Skin of body (tissue), 2 donors: ENCODE data around the gene TMEM220. TPM values are rescaled to one million over a fixed set of nuclear protein-coding genes. Genes with fewer than 3 reads are reported as not detected.
"Not testable (repeated sequence)": the region's sequence is repeated elsewhere in the genome, so short reads cannot be mapped to it uniquely, and the experiment has no call there.

ENCODE experiments used
- DNase-seq: peaks from one replicate; lab custom pipeline; 2025; lab: John Stamatoyannopoulos, UW
- total RNA-seq: library from RNA; depleted of rRNA; stranded (reverse); fragments of >200 nt; gene quantifications from one replicate; pipeline ENCODE4 v1.2.3, GENCODE V29; 2014

Gene TMEM220
- total RNA-seq, 1 donor from 2014 or later: 2.6 TPM

DNA sequence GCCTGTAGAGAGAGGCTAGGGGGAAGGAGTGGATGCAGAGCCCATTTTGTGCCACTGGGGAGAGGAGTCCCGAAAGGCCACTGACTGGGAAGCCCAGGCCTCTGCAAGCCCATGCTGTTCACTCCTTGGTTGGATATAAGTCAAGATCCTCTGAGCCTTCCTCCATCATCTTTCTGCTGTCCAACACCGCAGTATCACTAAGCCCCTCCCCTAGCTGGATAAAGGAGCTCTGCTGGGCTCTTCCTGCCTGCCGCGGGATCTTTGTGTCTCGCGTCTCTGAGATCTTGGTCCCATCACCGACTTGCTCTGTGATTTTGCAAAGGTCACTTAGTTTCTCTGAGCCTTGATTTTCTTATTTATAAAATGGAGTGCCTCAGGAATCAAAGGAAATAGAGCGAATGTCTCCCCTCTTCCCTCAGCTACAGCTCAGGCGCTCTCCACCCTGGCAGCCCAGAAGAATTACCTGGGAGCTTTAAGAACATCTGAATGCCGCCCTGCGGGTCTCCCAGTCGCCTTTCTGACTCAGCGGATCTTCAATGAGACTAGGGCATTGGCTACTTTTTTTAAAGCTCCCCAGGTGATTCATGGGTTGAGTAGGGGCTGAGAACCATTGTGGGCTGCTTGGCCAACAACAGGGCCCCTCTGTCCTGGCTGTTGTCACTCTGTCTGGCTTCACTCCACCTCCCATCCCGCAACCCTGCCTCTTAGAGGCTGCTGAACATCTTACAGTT lies 25.2 kb upstream of the TMEM220 start:
- DNase-seq: no peak

DNA sequence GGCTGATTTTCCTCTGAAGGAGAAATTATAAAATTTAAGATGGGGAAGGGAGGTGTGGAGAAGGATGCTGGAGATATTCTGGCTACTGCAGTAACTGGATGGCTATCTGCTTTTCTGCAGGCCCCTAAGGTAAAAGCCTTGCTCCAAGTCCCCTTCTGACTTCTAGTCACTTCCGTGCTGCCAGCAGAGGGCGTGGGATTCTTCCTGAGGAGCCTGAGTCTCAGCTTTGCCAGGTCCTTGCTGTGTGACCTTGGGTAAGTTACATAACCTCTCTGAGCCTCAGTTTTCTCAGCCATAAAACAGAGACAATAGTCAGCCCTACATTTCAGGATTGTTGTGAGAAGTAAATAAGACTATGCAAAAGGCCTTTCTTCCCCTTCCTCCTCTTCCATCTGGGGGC lies 24.3 kb upstream of the TMEM220 start:
- DNase-seq: no peak

GRCh38 chr17:10752696-10753095 lies 22.9 kb upstream of the TMEM220 start:
- DNase-seq: no peak

GRCh38 chr17:10751563-10751962 lies 21.7 kb upstream of the TMEM220 start:
- DNase-seq: no peak

- no peak for DNase-seq
Observed at GRCh38 chr17:10750210-10750609, 20.4 kb upstream of the TMEM220 start.

- DNase-seq: no peak
Observed at GRCh38 chr17:10748531-10749181, 18.8 kb upstream of the TMEM220 start.

GRCh38 chr17:10745231-10745630 lies 15.4 kb upstream of the TMEM220 start:
- DNase-seq: no peak

DNA sequence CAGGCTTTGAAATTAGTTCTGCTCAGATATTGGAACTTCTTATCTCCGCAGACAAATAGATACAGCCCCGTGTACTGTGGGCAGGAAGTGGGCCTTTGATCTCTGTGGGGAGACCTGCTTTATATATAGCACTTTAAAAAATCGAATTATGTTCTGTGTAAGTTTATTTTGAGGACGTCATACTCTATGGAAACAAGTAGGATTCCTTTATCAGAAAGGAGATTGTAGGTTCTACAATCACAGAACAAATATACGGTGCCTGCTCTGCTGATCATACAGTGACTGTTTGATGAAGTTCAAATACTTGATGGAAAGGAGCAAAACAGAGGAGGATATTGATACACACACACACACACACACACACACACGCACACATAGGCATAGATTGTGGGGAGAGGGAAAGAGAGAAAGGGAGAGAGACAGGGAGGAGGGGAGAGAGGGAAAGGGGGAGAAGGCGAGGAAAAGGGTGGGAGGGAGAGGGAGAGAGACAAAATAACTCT lies 14.7 kb upstream of the TMEM220 start:
- DNase-seq: no peak

DNA sequence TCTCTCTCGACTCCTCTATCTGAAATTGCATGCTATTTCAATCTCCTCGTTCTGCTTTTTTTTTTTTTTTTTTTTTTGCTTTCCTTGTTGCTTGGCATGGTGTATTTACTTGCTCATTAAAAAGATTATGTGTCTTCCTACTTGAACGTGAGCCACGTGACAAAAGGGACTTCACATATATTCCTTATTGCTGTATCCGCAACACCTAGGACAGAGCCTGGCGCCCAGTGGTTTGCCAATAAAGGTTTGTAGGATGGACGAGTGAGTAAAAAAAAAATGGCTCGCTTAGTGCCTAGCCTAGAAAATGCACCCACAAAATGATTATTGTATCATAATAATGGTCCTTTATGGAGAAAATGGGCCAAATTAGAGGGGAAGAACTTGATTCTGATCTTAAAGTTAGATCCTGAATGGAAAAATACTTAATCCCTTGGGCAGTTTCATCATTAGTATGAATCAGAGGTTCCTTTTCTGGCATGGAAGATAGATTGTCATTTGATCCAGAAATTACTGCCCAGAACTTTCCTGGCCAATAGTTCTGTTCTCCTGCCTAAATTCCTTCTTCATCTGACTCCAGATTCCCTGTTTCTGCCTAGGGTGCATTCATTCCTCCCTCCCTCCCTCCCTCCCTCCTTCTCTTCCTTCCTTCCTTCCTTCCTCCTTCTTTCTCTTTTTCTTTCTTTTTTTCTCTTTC lies 13.6 kb upstream of the TMEM220 start:
- DNase-seq: peak; percentile 78

DNA sequence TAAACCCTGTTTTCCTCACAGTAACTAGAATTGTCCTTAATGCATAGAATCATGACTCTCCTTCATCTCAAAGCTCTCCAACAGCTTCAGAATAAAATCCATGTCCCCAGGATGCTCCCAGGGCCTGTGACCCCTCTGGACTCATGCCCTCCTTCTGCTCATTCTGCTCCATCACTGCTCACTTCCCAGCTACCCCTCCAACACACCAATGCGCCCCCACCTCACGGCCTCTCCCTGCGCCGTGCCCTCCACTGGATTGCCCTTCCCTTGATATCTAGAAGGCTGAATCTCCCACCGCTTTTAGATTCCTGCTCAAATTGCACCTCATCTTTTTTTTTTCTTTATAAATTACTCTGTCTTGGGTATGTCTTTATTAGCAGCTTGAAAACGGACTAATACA lies 12.6 kb upstream of the TMEM220 start:
- DNase-seq: no peak

GRCh38 chr17:10741416-10742135 lies 11.8 kb upstream of the TMEM220 start:
- no peak for DNase-seq

GRCh38 chr17:10739386-10739785 lies 9.6 kb upstream of the TMEM220 start:
- DNase-seq: no peak

DNA sequence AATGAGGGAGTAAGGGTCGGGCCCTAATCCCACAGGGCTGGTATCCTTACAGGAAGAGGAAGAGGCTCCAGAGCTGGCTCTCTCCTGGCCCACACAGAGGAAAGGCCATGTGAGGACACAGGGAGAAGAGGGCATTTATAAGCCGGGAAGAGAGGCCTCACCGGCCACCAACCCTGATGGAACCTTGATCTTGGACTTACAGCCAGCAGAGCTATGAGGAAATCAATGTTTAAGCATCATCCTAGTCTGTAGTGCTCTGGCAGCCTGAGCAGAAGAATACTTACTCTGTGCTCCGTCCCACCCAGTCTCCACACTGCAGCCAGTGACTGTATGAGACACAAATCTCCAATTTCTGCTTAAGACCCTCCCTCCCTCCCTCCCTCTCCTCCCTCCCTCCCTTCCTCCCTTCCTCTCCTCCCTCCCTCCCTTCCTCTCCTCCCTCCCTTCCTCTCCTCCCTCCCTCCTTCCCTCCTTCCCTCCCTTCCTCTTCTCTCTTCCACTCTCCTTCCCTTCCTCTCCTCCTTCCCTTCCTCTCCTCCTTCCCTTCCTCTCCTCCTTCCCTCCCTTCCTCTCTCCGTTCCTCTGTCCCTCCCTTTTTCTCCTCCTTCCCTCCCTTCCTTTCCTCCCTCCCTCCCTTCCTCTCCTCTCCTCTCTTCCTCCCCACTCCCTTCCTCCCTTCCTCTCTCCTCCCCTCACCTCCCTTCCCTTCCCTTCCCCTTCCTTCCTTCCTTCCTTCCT lies 8.9 kb upstream of the TMEM220 start:
- DNase-seq: peak; percentile 52

DNA sequence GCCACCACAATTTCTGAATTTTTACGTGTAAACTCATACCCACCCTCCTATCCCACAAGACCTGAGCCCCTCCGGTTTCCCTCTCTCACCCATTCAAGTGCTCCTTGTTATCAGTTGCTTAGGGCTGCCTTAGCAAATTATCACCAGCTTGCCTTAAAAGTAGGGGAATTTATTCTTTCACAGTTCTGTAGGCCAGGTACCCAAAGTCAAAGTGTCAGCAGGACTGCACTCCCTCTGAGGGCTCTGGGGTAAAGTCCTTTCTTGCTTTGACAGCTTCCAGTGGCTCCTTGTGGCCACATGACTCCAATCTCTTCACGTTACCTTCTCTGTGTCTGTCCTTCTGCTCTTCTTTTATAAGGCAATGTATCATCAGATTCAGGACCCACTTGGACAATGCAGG lies 7.9 kb upstream of the TMEM220 start:
- no peak for DNase-seq

DNA sequence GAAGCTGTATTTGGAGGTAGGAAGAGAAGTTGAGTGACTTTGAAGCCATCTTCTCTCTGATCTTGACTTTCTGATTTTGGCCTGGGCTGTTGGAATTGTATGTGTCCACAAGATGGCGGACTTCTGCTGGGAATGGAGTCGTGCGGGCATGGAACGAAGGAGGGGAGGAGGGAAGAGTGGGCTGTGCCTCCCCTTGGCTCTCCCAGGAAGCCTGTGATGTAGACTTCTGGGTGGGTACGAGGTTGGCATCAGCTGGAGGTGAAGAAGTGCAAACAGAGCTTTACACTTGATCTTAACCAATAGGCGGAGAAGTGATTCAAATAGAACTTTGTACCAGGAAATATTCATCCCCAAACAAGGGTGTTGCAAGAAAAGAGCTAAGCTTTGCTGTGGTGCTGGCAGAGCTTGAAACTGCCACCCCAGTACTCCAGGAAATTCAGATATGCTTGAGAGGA lies 7.4 kb upstream of the TMEM220 start:
- peak; percentile 19 for DNase-seq

- no peak for DNase-seq
Observed at GRCh38 chr17:10735821-10736220, 6.0 kb upstream of the TMEM220 start.

GRCh38 chr17:10735251-10735650 lies 5.4 kb upstream of the TMEM220 start:
- no peak for DNase-seq

DNA sequence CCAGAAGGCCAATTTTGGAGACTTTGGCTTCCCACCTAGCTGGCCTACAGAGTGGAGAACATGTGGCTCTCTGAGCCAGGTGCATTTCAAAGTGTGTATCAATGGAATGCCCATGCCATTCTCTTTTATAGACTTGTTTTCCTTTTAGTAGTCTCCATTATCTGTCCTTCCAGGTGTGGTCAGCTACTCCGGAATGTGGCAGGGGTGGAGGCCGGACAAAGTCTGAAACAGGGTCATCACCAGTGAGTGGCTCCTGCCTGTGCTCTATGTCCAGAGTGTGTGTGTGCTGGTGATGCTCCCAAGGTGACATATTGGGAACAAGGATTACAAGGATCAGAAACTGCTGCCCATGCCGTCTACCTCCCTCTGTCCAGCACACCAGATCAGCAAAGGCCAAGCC lies 3.8 kb upstream of the TMEM220 start:
- DNase-seq: no peak

DNA sequence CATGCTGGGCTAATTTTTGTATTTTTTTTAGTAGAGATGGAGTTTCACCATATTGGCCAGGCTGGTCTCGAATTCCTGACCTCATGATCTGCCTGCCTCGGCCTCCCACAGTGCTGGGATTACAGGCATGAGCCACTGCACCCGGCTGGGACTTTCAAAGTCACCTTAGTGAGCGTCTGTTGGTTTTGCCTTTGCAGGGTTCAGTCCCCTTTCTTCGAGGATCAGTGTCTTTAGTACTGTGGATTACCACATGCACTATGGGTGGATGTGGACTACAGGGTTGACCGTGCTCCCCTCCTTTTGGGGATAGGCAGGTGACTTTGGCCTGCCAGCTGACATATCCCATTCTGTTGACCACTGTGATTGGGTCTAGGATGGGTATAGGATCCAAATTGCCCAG lies 2.3 kb upstream of the TMEM220 start:
- DNase-seq: not testable (repeated sequence)

GRCh38 chr17:10731408-10731879 lies 1.6 kb upstream of the TMEM220 start:
- DNase-seq: no peak

DNA sequence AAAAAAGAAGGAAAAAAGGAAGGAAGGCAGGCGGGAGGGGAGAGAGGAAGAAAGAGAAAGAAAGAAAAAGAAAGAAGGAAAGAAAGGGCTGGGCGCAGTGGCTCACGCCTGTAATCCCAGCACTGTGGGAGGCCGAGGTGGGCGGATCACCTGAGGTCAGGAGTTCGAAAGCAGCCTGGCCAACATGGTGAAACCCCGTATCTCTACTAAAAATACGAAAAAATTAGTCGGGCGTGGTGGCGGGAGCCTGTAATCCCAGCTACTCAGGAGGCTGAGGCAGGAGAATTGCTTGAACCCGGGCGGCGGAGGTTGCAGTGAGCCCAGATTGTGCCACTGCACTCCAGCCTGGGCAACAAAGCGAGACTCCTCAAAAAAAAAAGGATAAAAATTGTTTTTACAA lies 424 bp upstream of the TMEM220 start:
- DNase-seq: not testable (repeated sequence)
